Raji (cell line): Measurements from ENCODE around the gene CCDC93.

Experiments
- POLR2A ChIP-seq: IDR thresholded peaks from 2 replicates; pipeline ENCODE4 v1.6.1; 2011; ENCODE audit warnings: low read depth, low read length, control low read depth; ENCODE audit not compliant: insufficient read depth

Gene CCDC93

DNA sequence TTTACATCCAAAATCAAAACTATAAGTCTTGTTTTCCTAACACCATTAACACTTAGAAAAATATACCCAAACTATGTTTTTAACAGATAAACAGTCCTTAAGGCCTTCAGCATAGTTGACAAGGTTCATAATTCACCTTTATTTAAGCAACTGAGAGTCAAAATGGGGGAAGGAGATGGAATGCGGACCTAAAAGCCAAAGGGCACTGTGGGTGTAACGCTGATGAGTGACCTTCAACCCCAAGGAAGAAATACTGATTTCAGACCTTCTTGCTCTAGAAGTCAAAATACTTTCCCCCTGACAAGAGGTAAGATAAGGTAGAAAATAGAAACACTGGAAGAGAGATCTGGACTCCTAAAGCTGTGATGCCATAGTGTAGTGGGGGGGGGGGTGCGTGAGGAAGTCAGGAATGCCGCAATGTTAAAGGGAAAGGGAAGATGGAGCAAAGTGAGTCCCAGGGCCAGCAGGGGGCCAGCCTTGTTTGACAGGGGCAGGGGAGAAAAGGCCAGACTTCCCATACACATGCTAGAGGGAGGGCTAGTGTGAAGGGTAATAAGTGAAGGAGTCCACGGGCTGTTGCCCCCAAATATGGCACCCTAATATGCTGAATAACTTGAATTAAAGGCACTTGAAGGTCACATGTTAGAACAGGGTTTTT lies 31.4 kb downstream of the CCDC93 start:
- TF ChIP-seq POLR2A, result no peak

DNA sequence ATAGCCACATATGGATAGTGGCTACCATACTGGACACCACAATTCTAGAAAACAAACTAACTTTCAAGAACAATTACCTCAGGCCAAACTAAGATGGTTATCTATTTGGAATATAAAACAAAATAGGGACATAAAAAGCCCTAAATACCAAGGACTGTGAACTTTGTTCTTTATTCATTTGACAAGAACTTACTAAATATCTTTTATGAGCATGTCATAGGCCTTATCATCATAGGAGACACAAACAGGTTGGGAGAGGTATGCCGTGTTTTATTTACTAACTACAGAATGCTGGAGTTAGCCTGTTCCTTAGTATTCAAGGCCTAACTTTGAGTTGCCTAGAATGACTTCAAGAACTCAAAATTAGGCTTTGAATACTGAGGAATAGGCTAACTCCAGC lies 32.1 kb downstream of the CCDC93 start:
- TF ChIP-seq POLR2A, result no peak

DNA sequence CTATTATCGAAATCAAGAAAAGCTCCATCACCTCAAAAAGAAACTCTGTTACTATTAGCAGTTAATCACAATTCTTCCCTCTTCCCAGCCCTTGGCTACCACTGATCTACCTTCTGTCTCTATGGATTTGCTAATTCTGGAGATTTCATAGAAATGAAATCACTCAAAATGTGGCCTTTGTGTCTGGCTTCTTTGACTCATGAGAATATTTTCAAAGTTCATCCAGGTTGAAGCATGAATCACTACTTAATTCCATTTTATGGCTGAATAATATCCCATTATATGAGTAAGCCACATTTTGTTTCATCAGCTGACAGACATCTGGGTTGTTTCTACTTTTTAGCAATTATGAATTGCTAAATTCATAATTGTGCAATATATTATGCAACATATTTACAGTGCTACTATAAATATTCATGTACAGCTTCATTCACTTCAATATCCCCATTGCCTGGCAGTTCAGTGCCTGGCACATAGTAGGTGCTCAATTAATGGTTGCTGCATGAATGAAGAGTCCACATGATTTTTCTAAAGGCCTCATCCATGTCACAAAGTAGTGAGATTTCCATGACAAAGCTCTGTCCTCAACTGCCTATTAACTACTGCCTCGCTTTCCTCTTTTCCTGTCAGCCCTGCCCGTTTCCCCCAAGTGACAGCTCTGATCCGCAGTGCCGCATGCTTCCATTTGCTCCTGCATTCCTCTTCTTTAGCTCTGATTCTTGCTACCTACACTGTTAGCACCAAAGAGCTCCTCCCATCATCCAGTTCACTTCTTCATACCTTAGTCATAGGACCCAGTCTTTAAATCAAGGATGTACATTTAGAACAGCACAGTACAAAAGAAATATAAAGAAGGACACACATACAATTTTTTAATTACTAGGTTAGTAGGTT lies 32.8 kb downstream of the CCDC93 start:
- no peak for TF ChIP-seq POLR2A

DNA sequence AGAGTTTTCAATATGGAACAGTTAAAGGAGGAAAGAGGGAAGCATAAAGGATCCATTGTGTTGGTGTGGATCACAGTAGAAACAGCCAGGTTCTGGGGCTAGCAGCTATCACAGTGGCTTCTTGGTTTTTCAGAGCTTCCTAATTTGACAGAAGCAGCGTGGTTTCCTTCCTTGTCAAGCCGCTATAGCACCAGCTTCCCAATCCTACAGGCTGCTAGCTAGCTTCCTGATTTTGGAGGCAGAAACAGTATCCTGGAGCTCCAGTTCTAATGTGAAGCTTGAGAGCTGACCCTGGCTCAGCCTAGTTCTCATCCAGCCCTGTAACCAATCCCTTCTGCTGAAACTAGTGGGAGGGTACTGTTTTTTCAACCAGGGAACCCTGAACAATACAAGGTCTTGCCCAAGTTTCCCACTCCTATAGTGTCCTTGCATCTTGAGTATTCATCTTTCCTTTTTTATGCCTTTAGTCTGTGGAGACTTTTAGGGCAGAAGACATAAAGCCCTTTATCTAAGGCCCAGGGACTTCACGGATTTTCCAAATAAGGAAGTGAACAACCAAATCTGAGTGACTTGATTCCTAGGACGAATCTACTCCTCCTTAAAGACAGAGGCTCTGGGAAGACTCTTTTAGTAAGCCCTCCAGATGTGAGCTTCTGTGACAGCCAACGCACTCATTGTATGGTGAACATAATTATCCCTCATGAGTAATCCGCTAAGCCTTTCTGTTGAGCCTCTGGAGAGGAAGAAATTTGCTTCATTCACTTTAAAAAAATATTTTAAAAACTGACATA lies 33.8 kb downstream of the CCDC93 start:
- no peak for TF ChIP-seq POLR2A

DNA sequence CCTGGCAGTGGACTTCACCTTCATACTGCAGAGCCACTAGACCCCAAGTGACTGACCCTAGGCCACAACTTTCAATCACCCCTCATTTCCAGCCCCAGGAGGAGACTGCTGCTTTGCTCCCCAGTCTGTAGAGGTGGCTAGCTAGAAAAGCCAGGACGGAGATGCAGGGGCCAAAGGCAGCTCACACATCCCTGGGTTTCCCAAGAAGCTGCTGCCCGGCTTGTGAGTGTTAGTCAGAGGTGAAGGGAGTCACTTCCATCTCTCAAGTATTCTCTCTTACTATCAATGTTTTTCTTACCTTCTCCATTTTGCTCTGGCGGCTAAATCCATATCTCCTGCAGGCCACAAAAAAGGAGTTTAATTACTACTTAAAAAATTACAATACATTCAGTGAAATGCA lies 36.2 kb downstream of the CCDC93 start:
- TF ChIP-seq POLR2A, result no peak

DNA sequence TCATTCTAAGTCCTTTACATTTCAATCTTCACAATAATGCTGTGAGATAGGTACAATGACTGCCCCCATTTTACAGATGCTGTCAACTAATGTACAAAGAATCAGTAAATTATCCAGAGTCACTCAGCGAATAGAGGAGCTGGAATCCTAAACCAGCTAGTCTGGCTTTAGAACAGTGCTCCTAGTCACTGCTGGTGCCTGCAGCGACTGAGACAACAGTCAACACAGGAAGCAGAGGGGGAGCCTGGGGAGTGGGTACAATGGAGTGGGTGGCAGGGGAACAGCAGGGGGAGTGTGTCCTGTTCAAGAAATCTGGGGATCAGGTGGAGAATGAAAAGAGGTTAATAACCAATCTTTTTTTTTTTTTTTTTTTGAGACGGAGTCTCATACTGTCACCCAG lies 37.3 kb downstream of the CCDC93 start:
- no peak for TF ChIP-seq POLR2A

DNA sequence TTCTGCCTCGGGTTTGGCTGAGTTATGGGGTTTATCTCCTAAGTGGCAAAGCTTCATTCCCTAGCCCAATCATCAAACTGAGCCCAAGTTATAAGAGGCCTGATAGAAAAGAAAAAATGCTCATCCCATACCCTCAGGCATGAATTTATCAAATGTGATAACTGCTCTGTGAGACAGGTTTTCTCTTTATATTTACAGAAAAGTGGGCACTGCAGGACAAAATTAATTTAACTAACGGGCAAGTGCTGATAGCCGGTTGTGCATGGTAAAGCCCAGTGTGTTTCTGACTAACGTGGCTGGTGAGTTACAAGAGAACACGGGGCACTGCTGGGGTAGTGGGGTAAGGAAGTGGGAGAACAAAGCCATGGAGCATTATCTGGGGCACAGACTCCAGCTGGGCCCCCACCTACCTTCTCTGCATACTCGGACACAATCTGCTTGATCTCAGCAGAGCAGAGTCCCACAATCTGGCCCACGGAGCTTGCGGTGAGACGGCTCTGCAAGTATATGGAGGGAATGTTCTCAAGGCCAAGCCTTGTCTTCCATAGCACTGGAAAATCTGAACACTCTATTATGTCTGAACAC lies 40.3 kb downstream of the CCDC93 start:
- no peak for TF ChIP-seq POLR2A

DNA sequence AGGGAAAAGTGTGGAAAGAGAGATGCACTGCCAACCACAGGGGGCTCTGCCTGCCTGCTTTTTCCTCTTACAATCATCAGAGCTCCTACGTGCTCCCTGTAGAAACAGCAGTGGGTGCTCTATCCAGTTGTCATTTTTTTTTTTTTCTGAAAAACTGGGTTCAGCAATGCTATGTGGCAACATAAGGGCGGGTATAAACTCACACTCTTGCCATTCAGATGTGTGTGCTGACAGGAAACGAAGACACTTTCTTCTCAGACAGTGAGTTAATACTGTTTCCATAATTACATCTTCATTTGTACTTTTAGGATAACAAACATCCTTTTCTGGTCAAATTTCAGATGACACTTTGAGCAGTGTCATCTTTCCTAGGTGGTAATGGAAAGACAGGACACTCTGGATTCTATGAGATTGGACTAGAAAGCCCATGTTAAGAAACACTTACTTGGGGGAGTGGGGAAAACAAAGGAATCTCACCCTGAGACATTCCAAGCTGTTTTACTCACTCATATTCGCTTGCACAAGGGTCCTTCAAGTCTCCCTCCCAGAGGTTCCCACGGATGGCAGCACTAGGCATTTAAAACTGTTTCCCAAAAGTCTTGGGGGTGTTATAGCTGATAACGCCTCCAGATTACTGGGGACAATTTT lies 41.3 kb downstream of the CCDC93 start:
- no peak for TF ChIP-seq POLR2A

DNA sequence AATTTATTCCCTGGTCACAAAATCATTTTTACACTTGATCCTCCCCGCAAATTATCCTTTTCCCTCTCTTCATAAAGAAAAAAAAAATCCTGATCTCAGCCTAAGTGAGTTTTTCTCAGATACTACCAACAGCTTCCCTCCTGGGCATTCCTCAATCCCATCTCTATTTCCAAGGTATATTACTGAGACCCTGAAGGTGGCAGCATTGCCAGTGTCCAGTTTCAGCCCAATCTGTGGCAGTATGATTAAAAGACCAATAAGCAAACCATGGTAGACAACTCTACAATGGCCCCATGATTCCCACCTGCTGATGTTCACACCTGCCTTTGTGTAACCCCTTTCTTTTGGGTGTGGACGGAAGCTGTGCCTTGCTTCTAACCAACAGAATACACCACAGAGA lies 45.1 kb downstream of the CCDC93 start:
- no peak for TF ChIP-seq POLR2A

DNA sequence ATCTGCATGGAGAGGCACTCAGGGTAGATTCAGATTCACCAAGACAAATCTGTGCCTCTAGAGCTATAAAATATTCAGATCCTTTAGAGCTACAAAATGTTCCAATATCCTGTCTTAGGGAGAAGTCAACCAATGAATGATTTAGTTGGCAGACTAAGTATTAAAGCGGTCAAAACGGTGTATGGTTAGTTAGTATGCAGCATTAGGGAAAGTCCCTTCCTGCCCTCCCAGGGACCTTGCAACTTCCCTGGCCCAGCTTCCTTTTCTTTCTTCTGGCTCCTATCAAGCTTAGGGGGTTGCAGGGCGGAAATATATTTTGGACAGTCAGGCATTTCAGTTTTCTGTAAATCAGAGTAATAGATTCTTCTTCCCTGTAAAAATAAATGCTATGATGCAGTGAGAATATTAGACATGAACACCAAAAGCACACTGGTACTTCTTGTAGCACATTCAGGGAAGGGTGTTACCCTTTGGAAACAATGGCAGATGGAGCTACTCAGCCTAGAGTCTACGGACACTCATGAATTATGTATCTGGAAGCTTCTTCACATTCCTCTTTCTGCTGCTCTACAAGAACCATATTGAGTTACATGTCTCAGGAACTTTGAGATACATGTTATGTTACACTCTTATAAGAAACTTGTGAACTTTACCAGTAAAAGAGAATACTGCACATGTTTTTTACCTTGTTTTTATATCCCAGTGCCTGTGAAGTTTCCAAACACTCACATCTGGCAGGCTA lies 45.7 kb downstream of the CCDC93 start:
- TF ChIP-seq POLR2A, result no peak

DNA sequence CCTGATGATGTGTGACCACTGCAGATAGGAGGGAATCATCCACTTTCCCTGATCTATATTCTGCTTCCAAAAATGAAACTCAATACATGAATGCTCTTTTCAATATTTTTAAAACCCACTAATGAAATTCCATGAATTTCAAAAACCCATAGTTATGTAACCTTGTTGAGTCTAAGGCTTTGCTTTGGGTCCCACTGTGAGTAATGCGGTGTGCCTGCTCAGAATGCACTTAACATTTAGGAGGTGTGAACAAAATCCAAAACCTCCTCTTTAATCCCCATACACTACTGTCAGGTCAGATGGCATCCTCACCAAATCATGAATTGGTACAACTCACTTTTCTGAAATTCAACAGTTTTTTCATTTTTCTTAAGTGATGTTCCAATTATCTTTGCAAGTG lies 50.4 kb downstream of the CCDC93 start:
- no peak for TF ChIP-seq POLR2A

DNA sequence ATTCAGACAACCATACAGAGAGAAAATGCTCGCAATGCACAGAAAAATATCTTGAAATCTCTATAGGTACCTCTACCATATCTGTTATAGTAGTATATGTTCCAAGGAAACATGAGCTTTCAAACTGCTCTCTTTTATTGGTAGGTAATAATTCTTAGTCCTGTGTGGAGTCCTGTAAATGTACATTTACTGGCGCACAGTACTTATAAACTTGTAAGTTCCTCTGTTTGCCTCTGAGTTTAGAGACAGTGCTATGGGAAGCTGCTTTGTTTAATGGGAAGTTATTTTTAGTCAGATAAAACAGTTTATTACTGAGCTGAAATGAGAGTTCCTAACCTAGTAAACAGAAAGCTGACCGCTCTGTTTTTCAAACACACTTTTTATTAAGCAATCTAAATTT lies 52.7 kb downstream of the CCDC93 start:
- TF ChIP-seq POLR2A, result no peak

DNA sequence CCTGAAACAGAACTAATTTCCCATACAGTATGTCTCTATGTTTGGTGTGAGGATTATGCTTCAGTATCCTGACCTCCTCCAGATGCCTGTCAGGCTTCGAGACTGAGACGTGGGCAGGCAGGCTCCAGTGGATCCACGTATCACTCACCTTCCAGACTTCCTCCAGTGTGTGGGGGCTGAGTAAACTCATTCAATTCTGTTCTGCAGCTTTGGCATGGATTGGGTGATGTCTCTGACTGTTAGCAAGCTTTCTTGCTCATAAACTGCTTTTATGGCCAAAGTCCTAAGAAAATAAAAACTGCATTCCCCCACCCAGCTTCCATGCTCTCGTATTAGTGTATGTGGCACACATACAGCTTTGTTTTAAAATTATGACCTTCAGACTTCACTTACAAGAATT lies 53.6 kb downstream of the CCDC93 start:
- TF ChIP-seq POLR2A, result no peak

DNA sequence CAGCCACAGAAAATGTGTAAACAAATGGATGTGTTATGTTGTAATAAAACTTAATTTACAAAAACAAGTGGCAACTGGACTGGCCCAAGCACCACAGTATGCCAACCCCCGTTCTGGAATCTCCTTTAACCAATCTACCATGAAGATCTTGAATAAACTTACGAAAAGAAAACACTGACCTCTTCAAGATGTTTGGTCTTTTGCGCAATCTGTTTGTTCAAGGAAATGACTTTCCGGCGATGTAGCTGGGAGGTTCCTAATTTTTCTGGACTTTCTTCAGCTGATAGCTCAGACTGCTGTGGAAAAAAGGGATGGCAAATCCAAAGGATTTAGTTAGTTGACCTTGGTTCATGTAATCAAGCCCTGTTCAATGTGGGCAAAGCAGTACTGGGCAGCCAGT lies 55.7 kb downstream of the CCDC93 start:
- no peak for TF ChIP-seq POLR2A
